Neural crest cell (in vitro differentiated cells): ENCODE measurements around the gene BPHL. TPM values are rescaled to one million over a fixed set of nuclear protein-coding genes. Genes with fewer than 3 reads are reported as not detected.
"Not testable (repeated sequence)": the region's sequence is repeated elsewhere in the genome, so short reads cannot be mapped to it uniquely, and the experiment has no call there.

Source experiments
- DNase-seq: peaks from one replicate; pipeline ENCODE4 v3.0.0; 2021; ENCODE audit warnings: low read depth, mixed read lengths, low spot score
- H3K27ac Mint-ChIP-seq: one replicate; pipeline ENCODE4 v1.8.0; 2021; ENCODE audit warnings: mild to moderate bottlenecking, mixed read lengths; ENCODE audit not compliant: unreplicated experiment
- H3K27me3 Mint-ChIP-seq: 2 replicates; pipeline ENCODE4 v1.8.0; 2021; ENCODE audit warnings: low read depth, mild to moderate bottlenecking, mixed read lengths
- H3K36me3 Mint-ChIP-seq: 2 replicates; pipeline ENCODE4 v1.8.0; 2021; ENCODE audit warnings: low read depth, mild to moderate bottlenecking, mixed read lengths
- H3K4me1 Mint-ChIP-seq: 2 replicates; pipeline ENCODE4 v1.8.0; 2021; ENCODE audit warnings: mixed read lengths
- H3K4me3 Mint-ChIP-seq: one replicate; pipeline ENCODE4 v1.8.0; 2021; ENCODE audit warnings: mild to moderate bottlenecking, mixed read lengths
- H3K9me3 Mint-ChIP-seq: 2 replicates; pipeline ENCODE4 v1.8.0; 2021; ENCODE audit warnings: mixed read lengths
- total RNA-seq: library from RNA; stranded (reverse); gene quantifications from 2 replicates; pipeline ENCODE4 v1.2.1, GENCODE V29; 2021
- TF ChIP-seq, protein P1 (sequence below): fragments of 200-600 bp; sonication (generic); conservative IDR thresholded peaks from 2 replicates; pipeline ENCODE4 v1.5.0; 2021; ENCODE audit warnings: antibody characterized with exemption, mild to moderate bottlenecking

Gene BPHL
- total RNA-seq, 1 donor from 2014 or later = 45.7 TPM

DNA sequence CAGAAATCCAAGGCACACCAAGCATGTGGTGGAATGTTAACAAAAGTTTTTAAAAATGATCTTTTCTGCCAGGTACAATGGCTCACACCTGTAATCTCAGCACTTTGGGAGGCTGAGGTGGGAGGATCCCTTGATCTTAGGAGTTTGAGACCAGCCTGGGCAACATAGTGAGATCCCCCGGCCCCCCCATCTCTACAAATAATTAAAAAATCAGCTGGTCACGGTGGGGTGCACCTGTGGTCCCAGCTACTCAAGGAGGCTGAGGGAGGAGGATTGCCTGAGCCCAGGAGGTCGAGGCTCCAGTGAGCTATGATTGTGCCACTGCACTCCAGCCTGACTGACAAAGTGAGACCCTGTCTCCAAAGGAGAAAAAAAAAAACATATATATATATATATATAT, 42.2 kb upstream of the BPHL start:
- no peak overlapping the region for H3K27ac Mint-ChIP-seq
- peaks cover 13% of the 10 kb centered on the region for H3K4me1 Mint-ChIP-seq
- no peaks in the 10 kb centered on the region for H3K27me3 Mint-ChIP-seq
- H3K4me3 Mint-ChIP-seq = no peak overlapping the region
- H3K36me3 Mint-ChIP-seq = peaks cover 24% of the 10 kb centered on the region
- H3K9me3 Mint-ChIP-seq = no peaks in the 10 kb centered on the region
- no peak for DNase-seq
- TF ChIP-seq, protein P1, sequence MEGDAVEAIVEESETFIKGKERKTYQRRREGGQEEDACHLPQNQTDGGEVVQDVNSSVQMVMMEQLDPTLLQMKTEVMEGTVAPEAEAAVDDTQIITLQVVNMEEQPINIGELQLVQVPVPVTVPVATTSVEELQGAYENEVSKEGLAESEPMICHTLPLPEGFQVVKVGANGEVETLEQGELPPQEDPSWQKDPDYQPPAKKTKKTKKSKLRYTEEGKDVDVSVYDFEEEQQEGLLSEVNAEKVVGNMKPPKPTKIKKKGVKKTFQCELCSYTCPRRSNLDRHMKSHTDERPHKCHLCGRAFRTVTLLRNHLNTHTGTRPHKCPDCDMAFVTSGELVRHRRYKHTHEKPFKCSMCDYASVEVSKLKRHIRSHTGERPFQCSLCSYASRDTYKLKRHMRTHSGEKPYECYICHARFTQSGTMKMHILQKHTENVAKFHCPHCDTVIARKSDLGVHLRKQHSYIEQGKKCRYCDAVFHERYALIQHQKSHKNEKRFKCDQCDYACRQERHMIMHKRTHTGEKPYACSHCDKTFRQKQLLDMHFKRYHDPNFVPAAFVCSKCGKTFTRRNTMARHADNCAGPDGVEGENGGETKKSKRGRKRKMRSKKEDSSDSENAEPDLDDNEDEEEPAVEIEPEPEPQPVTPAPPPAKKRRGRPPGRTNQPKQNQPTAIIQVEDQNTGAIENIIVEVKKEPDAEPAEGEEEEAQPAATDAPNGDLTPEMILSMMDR = no peak

DNA sequence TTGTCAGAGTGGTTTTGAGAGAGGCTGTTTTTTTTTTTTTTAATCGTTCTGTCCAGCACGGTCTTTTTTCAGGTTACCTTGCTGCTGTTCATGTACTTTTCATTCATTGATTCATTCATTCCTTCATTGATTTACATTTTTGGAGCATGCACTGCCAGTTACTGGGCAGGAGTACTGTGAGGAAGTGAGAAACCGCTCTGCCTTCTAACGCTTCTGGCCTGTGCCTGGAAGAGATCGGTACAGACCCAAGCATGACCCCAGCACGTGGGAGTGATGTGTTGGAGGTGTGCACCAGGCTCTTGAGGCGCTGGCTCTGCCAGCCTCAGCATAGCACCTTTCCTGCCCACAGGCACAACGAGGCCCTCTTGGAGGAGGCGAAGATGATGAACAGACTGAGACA, 41.1 kb upstream of the BPHL start:
- H3K36me3 Mint-ChIP-seq = peaks cover 24% of the 10 kb centered on the region
- H3K27ac Mint-ChIP-seq = no peak overlapping the region
- no peaks in the 10 kb centered on the region for H3K9me3 Mint-ChIP-seq
- TF ChIP-seq, protein P1 = no peak
- H3K4me1 Mint-ChIP-seq = peaks cover 13% of the 10 kb centered on the region
- no peak overlapping the region for H3K4me3 Mint-ChIP-seq
- DNase-seq = no peak
- H3K27me3 Mint-ChIP-seq = no peaks in the 10 kb centered on the region

DNA sequence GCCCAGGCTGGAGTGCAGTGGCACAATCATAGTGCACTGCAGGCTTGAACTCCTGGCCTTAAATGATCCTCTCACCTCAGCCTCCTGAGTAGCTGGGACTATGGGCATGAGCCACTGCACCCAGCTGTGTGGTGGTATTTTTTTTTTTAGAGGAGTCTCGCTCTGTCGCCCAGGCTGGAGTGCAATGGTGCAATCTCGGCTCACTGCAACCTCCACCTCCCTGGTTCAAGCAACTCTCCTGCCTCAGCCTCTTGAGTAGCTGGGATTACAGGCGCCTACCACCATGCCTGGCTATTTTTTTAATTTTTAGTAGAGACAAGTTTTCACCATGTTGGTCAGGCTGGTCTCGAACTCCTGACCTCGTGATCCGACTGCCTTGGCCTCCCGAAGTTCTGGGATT, 39.6 kb upstream of the BPHL start:
- H3K9me3 Mint-ChIP-seq, H3K27me3 Mint-ChIP-seq, DNase-seq, H3K4me3 Mint-ChIP-seq, H3K27ac Mint-ChIP-seq: not testable (repeated sequence)
- Mint-ChIP-seq H3K4me1 (peaks cover 13% of the 10 kb centered on the region), H3K36me3 (peaks cover 38% of the 10 kb centered on the region)

DNA sequence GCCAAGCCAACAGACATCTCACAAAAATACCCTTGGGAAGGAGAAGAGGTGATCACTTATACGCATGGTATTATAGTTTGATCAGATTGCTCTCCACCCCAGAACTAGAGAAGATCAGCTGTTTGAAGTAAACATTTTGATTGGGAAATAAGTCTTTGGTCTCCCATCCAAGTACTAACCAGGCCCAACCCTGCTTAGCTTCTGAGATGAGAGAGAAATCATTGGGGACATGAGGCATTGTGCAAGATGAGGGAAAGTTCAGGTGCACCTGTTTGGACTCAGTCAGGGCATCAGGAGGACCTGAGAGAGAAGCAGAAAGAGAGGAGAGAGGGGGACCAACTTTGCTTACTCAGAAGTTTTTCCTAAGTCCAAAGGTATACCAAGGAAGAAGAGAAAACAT, 38.8 kb upstream of the BPHL start:
- H3K4me1 Mint-ChIP-seq = peaks cover 13% of the 10 kb centered on the region
- H3K36me3 Mint-ChIP-seq = peaks cover 43% of the 10 kb centered on the region
- H3K27me3 Mint-ChIP-seq = no peaks in the 10 kb centered on the region
- TF ChIP-seq, protein P1 = no peak
- H3K4me3 Mint-ChIP-seq = no peak overlapping the region
- H3K27ac Mint-ChIP-seq = peak overlapping the region; percentile 5
- H3K9me3 Mint-ChIP-seq = no peaks in the 10 kb centered on the region
- DNase-seq = no peak

DNA sequence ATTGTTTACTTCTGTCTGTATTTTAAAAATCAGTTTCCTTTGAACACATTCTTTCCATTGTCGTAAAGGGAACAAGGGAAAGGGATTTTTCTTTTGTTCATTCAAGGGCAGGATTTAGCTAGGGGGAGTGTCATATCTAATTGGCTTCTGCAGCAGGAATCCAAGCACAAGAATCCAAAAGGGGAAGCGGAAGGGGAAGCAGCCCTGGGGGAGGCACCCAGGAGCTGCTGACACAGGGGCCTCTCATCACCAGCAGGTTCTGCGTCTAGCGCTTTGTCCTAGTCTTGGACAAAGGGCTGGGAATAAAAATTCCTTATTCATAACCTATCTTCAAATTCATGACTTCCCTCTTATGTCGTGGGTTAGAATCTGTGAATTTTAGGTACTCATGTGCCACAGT, 36.6 kb upstream of the BPHL start:
- no peak for DNase-seq
- no peak overlapping the region for H3K4me3 Mint-ChIP-seq
- TF ChIP-seq, protein P1 = no peak
- no peaks in the 10 kb centered on the region for H3K9me3 Mint-ChIP-seq
- H3K4me1 Mint-ChIP-seq = no peaks in the 10 kb centered on the region
- no peak overlapping the region for H3K27ac Mint-ChIP-seq
- no peaks in the 10 kb centered on the region for H3K27me3 Mint-ChIP-seq
- H3K36me3 Mint-ChIP-seq = peaks cover 49% of the 10 kb centered on the region

DNA sequence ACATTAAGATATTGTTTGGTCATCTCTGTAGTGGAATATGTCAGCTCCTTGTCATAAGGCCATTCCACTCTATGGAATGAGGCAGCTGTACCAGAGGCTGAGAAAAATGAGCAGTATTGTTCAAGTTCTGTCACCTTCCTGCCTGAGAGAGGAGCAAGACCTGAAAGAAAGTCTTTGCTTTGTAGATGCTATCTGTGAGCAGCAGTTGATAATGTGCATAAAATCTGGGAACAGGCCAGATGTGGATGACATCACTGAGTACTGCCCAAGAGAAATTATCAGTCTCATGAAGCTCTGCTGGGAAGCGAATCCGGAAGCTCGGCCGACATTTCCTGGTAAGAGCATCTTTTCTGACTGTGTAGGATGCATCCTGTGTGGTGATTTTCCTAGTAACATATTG, 33.4 kb upstream of the BPHL start:
- Mint-ChIP-seq H3K9me3 (no peaks in the 10 kb centered on the region), H3K27me3 (no peaks in the 10 kb centered on the region), H3K4me3 (no peak overlapping the region), H3K27ac (no peak overlapping the region), H3K4me1 (no peaks in the 10 kb centered on the region), H3K36me3 (peaks cover 45% of the 10 kb centered on the region)
- TF ChIP-seq, protein P1 = no peak
- no peak for DNase-seq
